ENCODE measurements around the gene SMG9.
"Not testable (repeated sequence)": the region's sequence is repeated elsewhere in the genome, so short reads cannot be mapped to it uniquely, and the experiment has no call there.

The SMG9 gene

GRCh38 chr19:43688059-43688701 lies 66.6 kb downstream of the SMG9 start:
- no peak for DNase-seq

- no peak for DNase-seq
Measured at GRCh38 chr19:43687660-43687997, 67.1 kb downstream of the SMG9 start.

- no peak for DNase-seq
Measured at GRCh38 chr19:43684326-43684725, 70.4 kb downstream of the SMG9 start.

GRCh38 chr19:43683905-43684304 lies 70.9 kb downstream of the SMG9 start:
- no peak for DNase-seq

- no peak for DNase-seq
Measured at GRCh38 chr19:43682824-43683661, 71.7 kb downstream of the SMG9 start.

- not testable (repeated sequence) for DNase-seq
Measured at GRCh38 chr19:43682269-43682668, 72.5 kb downstream of the SMG9 start.

GRCh38 chr19:43681821-43682220 lies 72.9 kb downstream of the SMG9 start:
- no peak for DNase-seq

GRCh38 chr19:43678512-43679261 lies 76.1 kb downstream of the SMG9 start:
- no peak for DNase-seq
